Endothelial cell of umbilical vein (primary cell): ENCODE results near the gene DPH6. TPM values are rescaled to one million over a fixed set of nuclear protein-coding genes. Genes with fewer than 3 reads are reported as not detected.

Source experiments
- BruUV-seq: library from RNA; stranded (reverse); fragments of 400-500 nt; replicated peaks from 2 replicates; lab custom pipeline; 2021; lab: Mats Ljungman, UMichigan
- CTCF ChIA-PET: fragments of 300-600, 350-600 bp; sonication (Branson Sonifier 250); formaldehyde crosslinking; loops from one replicate; lab custom pipeline; 2021; ENCODE audit warnings: antibody characterized with exemption, inconsistent platforms; lab: Charles Lee
- POLR2A ChIA-PET: fragments of 300-600, 350-600 bp; sonication (Branson Sonifier 250); formaldehyde crosslinking; loops from one replicate; lab custom pipeline; 2021; ENCODE audit warnings: antibody characterized with exemption, inconsistent platforms; lab: Charles Lee
- DNase-seq: peaks from one replicate; pipeline ENCODE4 v3.0.0-alpha.2; 2011; ENCODE audit warnings: low read depth, low spot score
- FAIRE-seq: peaks from 2 replicates; lab custom pipeline; 2011; peaks lifted over from hg19 to GRCh38; lab: Jason Lieb, UNC
- H2AFZ ChIP-seq: 2 replicates; pipeline ENCODE4 v1.6.0; 2012; ENCODE audit warnings: low read depth, low read length, control low read depth, inconsistent platforms
- H3K27ac ChIP-seq: 2 replicates; pipeline ENCODE4 v1.5.1; 2011; ENCODE audit warnings: low read depth, mild to moderate bottlenecking, control low read depth, low read length, moderate library complexity; ENCODE audit not compliant: insufficient read depth
- H3K27me3 ChIP-seq, 2 experiments: 2 replicates each; pipeline versions ENCODE4 v1.6.0 to v1.6.1; 2011; ENCODE audit warnings: low read length in 2 of 2, mixed read lengths in 1 of 2; ENCODE audit not compliant: control insufficient read depth in 2 of 2, insufficient read depth in 2 of 2
- H3K36me3 ChIP-seq, 2 experiments: 2 replicates in 1 of 2; 3 replicates in 1 of 2; pipeline ENCODE4 v1.5.1; 2011; ENCODE audit warnings: low read length in 2 of 2, mild to moderate bottlenecking in 1 of 2, moderate library complexity in 1 of 2; ENCODE audit not compliant: control insufficient read depth in 2 of 2, insufficient read depth in 2 of 2; ENCODE audit errors: extremely low read depth in 1 of 2
- H3K4me1 ChIP-seq: 3 replicates; pipeline ENCODE4 v1.5.1; 2011; ENCODE audit warnings: mild to moderate bottlenecking, low read length; ENCODE audit not compliant: control insufficient read depth, insufficient read depth; ENCODE audit errors: extremely low read depth
- H3K4me2 ChIP-seq: 2 replicates; pipeline ENCODE4 v1.6.1; 2011; ENCODE audit warnings: low read length, control low read depth, mixed read lengths; ENCODE audit not compliant: insufficient read depth
- H3K4me3 ChIP-seq, 3 experiments: fragments of 200-600 bp in 1 of 3; sonication (generic), shearing (Covaris generic) in 1 of 3; replicated peaks in 1 of 3; 2 replicates each; pipeline ENCODE4 v1.5.1; 2011 to 2016; ENCODE audit warnings: control low read depth in 3 of 3, low read length in 3 of 3, mild to moderate bottlenecking in 2 of 3, inconsistent platforms in 1 of 3, low read depth in 1 of 3, moderate library complexity in 1 of 3; ENCODE audit not compliant: insufficient read depth in 1 of 3
- H3K79me2 ChIP-seq: 2 replicates; pipeline ENCODE4 v1.6.0; 2012; ENCODE audit warnings: low read length, inconsistent platforms; ENCODE audit not compliant: control insufficient read depth, insufficient read depth
- H3K9ac ChIP-seq: replicated peaks from 2 replicates; pipeline ENCODE3; 2011; ENCODE audit warnings: low read length, control low read depth; ENCODE audit not compliant: insufficient read depth; ENCODE audit errors: extremely low read depth
- H3K9me1 ChIP-seq: replicated peaks from 3 replicates; pipeline ENCODE4 v1.6.0; 2011; ENCODE audit warnings: mild to moderate bottlenecking, low read length; ENCODE audit not compliant: control insufficient read depth, insufficient read depth; ENCODE audit errors: extremely low read depth
- H3K9me3 ChIP-seq: replicated peaks from 2 replicates; pipeline ENCODE4 v1.5.1; 2012; ENCODE audit warnings: low read length, inconsistent platforms; ENCODE audit not compliant: control insufficient read depth, insufficient read depth
- H4K20me1 ChIP-seq: replicated peaks from 2 replicates; pipeline ENCODE3; 2011; ENCODE audit warnings: mild to moderate bottlenecking, low read length; ENCODE audit not compliant: control insufficient read depth, insufficient read depth; ENCODE audit errors: extremely low read depth
- CTCF ChIP-seq, 2 donors: IDR thresholded peaks; 1 replicate in 1 of 2; 2 replicates in 1 of 2; pipeline ENCODE4 v1.5.1; 2011; ENCODE audit warnings: low read length in 2 of 2, mild to moderate bottlenecking in 2 of 2, moderate library complexity in 2 of 2, control low read depth in 1 of 2, inconsistent platforms in 1 of 2, low read depth in 1 of 2; ENCODE audit not compliant: insufficient read depth in 1 of 2; ENCODE audit errors: extremely low read depth in 1 of 2
- EZH2 ChIP-seq: IDR thresholded peaks from 2 replicates; pipeline ENCODE4 v1.6.1; 2012; ENCODE audit warnings: borderline replicate concordance, low read depth, mild to moderate bottlenecking, moderate library complexity, low read length, inconsistent platforms; ENCODE audit not compliant: severe bottlenecking
- FOS ChIP-seq: IDR thresholded peaks from 2 replicates; pipeline ENCODE4 v1.6.1; 2011; ENCODE audit warnings: mild to moderate bottlenecking, low read length, moderate library complexity, borderline replicate concordance; ENCODE audit not compliant: insufficient read depth
- JUN ChIP-seq: IDR thresholded peaks from 2 replicates; pipeline ENCODE4 v1.6.1; 2011; ENCODE audit warnings: borderline replicate concordance, low read depth; ENCODE audit not compliant: insufficient read length, insufficient read depth
- MAX ChIP-seq: IDR thresholded peaks from 2 replicates; pipeline ENCODE4 v1.6.1; 2011; ENCODE audit not compliant: insufficient read depth, insufficient read length
- MYC ChIP-seq: IDR thresholded peaks from one replicate; pipeline ENCODE4 v1.6.1; 2011; ENCODE audit warnings: mild to moderate bottlenecking, low read depth, low read length
- POLR2A ChIP-seq: IDR thresholded peaks from 2 replicates; pipeline ENCODE4 v1.6.1; 2012; ENCODE audit warnings: low read depth, mild to moderate bottlenecking, control low read depth, low read length
- dilution Hi-C: fragments of 300-500 bp; cut with MboI; formaldehyde crosslinking; loops from one replicate; pipeline ENCODE4 v1.15.0; 2019; ENCODE audit warnings: low sequenced_read_pairs; ENCODE audit not compliant: extremely low pct_ligation_motif_present
- intact Hi-C: fragments of 100-400 bp; cut with micrococcal nuclease; formaldehyde crosslinking; loops from one replicate; pipeline ENCODE4 v1.10.0; 2022
- polyA plus RNA-seq, 4 experiments: library from polyadenylated mRNA; depleted of rRNA in 3 of 4; stranded (reverse) in 3 of 4; unstranded in 1 of 4; fragments of >200 nt; gene quantifications; 2 replicates each; pipeline versions ENCODE4 v1.2.1 to v1.2.3, GENCODE V29; 2011 to 2012; ENCODE audit warnings: missing spikeins in 1 of 4
- total RNA-seq: library from RNA; stranded (reverse); gene quantifications from 2 replicates; pipeline ENCODE4 v1.2.3, GENCODE V29; 2021

The DPH6 gene
- total and polyA plus RNA-seq, 2 donors (not counting 3 experiments of a cell fraction or from before 2014, with no cell fraction given): 4.6 to 10.1 TPM

- no peak for FAIRE-seq
- CTCF ChIA-PET: interaction anchor here (0.8 to 7.2 kb wide), 17 partner anchors 16 to 897 kb away, joined by 3 to 828 read pairs (median 10); no protein-coding TSS in a partner anchor
Measured at GRCh38 chr15:35443376-35443775, 102.6 kb downstream of the DPH6 start.

More at GRCh38 chr15:35443376-35443775, 102.6 kb downstream of the DPH6 start:
- Histone ChIP-seq H3K4me1 (peaks cover 3% of the 10 kb centered on the region), H4K20me1 (no peaks in the 10 kb centered on the region), H3K9ac (no peak overlapping the region), H2AFZ (no peak overlapping the region), H3K36me3 (no peaks in the 10 kb centered on the region), H3K27me3 (peaks cover 0 to 2% of the 10 kb centered on the region in 2 experiments), H3K9me3 (no peaks in the 10 kb centered on the region), H3K4me3 (no peak overlapping the region), H3K4me2 (no peak overlapping the region), H3K9me1 (no peaks in the 10 kb centered on the region), H3K27ac (no peak overlapping the region), H3K79me2 (no peaks in the 10 kb centered on the region)
- POLR2A ChIA-PET: no interaction called here
- no TSS peak for BruUV-seq
- dilution Hi-C loops (no loop called here), intact Hi-C loops (loop anchor here (5.0 to 10.0 kb wide), 2 partner anchors 136 to 819 kb away; no protein-coding TSS in a partner anchor)
- DNase-seq: no peak
- TF ChIP-seq MYC (no peak), MAX (no peak), JUN (no peak), EZH2 (no peak), POLR2A (no peak), FOS (no peak), CTCF (IDR thresholded peaks at IDR 0.05; ENCODE audit: extremely low read depth in 1 of 2, insufficient read depth in 1 of 2, low read depth in 1 of 2, low read length in 2 of 2) (no peak)
